Osteocyte (in vitro differentiated cells): ENCODE data around the gene UBIAD1. TPM values are rescaled to one million over a fixed set of nuclear protein-coding genes. Genes with fewer than 3 reads are reported as not detected.

Experiments
- DNase-seq: peaks from one replicate; pipeline ENCODE4 v3.0.0; 2021; ENCODE audit warnings: mixed read lengths; ENCODE audit not compliant: unreplicated experiment; ENCODE audit errors: extremely low spot score
- H3K27ac Mint-ChIP-seq: one replicate; pipeline ENCODE4 v1.8.0; 2021; ENCODE audit warnings: mild to moderate bottlenecking, mixed read lengths; ENCODE audit not compliant: unreplicated experiment
- H3K27me3 Mint-ChIP-seq: one replicate; pipeline ENCODE4 v1.8.0; 2021; ENCODE audit warnings: mixed read lengths; ENCODE audit not compliant: unreplicated experiment
- H3K36me3 Mint-ChIP-seq: one replicate; pipeline ENCODE4 v1.8.0; 2021; ENCODE audit warnings: mixed read lengths; ENCODE audit not compliant: unreplicated experiment
- H3K4me1 Mint-ChIP-seq: one replicate; pipeline ENCODE4 v1.8.0; 2021; ENCODE audit warnings: mixed read lengths; ENCODE audit not compliant: unreplicated experiment
- H3K4me3 Mint-ChIP-seq: one replicate; pipeline ENCODE4 v1.8.0; 2021; ENCODE audit warnings: mild to moderate bottlenecking, moderate library complexity, mixed read lengths; ENCODE audit not compliant: unreplicated experiment
- H3K9me3 Mint-ChIP-seq: one replicate; pipeline ENCODE4 v1.8.0; 2021; ENCODE audit warnings: mixed read lengths; ENCODE audit not compliant: unreplicated experiment
- CTCF ChIP-seq: fragments of 200-600 bp; sonication (generic); IDR thresholded peaks from 2 replicates; pipeline ENCODE4 v1.5.0; 2021; ENCODE audit warnings: antibody characterized with exemption, mild to moderate bottlenecking, moderate library complexity
- total RNA-seq: library from RNA; stranded (reverse); gene quantifications from 2 replicates; pipeline ENCODE4 v1.2.1, GENCODE V29; 2021

The UBIAD1 gene
- total RNA-seq, 1 donor from 2014 or later, result 19.0 TPM

DNA sequence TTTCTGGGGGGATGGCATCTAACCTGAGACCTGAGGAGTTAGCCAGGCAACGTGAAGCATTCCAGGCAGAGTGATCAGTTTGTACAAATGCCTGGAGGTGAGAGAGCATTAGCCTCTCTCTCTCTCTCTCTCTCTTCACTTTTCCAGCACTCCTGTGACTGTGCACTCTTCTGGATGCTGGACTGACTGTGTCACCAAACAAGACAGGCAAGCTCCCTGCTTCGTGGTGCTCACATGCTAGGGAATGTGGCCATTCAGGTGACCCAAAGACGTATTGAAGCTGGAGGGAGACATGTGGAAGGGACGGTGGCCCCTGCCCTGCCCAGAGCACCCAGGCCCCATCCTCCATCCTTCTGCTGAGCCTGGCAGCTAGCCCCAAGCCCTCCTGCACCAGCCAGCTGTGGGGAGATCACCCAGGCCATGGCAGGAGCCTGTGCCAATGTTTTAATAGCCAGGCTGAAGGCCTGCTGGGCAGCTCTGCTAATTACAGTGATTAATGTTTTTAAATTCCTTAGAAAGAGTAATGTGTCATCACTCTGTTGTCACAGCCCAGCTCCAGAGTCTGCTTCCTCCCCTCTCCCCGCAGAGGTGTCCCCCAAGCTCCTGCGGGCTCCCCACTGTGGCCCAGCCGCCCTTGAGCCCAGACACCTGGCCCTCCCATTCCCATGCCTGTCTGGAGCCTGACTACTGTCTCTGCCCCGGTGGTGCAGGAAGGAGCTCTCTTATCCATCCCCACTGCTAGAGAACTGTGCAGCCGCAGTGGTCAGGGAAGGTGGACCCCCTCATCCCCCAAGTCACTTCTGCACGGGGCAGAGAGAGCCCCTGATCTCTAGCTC, 48.9 kb downstream of the UBIAD1 start:
- Mint-ChIP-seq H3K4me1 (peaks cover 2% of the 10 kb centered on the region), H3K27me3 (peaks cover 27% of the 10 kb centered on the region), H3K36me3 (no peaks in the 10 kb centered on the region), H3K4me3 (no peak overlapping the region), H3K27ac (no peak overlapping the region), H3K9me3 (no peaks in the 10 kb centered on the region)
- TF ChIP-seq CTCF, result no peak
- no peak for DNase-seq

DNA sequence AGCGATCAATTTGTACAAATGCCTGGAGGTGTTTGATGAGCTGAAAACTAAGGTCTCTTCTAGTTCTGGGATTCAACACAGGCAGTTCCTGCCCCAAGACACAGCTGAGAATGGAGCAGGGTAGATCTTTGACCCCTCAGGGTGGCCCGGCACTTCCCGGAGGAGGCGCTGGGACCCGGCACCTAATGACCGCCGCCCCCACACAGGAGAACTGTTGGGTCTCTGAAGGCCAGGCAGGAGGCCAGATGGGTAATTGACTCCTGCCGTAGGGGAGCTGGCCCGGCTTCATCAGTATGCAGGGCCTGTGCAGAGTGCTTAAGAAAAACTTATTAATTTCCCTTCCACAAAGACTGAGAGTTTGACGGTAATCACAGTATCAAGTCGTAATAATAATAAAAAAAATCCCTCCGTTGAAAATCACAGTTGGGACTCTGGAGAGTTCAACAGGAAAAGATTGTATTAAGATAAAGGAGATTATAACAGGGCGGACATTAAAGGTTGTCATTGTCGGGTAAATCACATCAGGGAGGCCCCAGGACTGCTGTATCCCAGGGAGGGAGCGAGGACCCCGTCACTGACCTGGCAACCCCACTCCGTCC, 51.7 kb downstream of the UBIAD1 start:
- H3K4me3 Mint-ChIP-seq, result no peak overlapping the region
- H3K36me3 Mint-ChIP-seq, result no peaks in the 10 kb centered on the region
- no peaks in the 10 kb centered on the region for H3K9me3 Mint-ChIP-seq
- H3K4me1 Mint-ChIP-seq, result no peaks in the 10 kb centered on the region
- no peak for TF ChIP-seq CTCF
- no peak overlapping the region for H3K27ac Mint-ChIP-seq
- H3K27me3 Mint-ChIP-seq, result peaks cover 26% of the 10 kb centered on the region
- no peak for DNase-seq

DNA sequence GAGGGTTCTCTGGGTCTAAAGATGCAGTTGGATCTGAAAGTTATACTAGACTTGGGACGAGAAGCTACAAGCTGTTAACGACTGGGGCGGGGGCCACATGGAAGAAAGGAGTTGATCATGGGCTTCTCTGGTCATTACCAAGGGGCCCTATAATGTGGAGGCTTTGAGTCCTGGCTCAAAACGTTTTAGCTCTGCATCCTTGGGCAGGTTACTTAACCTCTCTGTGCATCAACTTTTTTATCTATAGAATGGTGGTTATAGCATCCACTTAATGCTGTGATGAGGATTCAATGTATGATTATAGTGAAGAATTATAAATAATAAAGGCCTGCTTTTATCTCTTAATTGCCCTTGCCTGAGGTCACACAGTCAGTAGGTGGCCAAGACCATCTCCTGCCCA, 53.1 kb downstream of the UBIAD1 start:
- Mint-ChIP-seq H3K4me1 (no peaks in the 10 kb centered on the region), H3K4me3 (no peak overlapping the region), H3K27me3 (peaks cover 28% of the 10 kb centered on the region), H3K27ac (no peak overlapping the region), H3K9me3 (no peaks in the 10 kb centered on the region), H3K36me3 (no peaks in the 10 kb centered on the region)
- DNase-seq, result no peak
- TF ChIP-seq CTCF, result no peak

DNA sequence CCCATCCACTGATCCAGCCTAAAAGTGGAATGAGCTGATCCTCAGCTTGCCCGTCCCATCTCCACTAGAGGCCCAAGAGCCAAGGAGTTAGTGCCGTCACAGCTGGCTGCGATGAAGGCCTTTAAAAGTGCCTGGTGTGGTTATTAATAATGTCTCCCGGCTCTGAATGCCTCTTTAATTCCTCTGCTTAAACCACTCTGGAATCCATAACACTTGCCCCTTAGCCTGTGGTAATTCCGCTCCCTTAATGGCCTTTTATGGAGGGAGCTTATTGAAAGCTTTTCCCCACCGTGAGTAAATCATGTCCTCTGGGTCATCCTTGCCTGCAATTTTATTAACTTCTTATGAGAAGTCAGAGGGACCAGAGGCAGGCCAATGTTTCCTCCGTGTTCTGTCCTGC, 55.4 kb downstream of the UBIAD1 start:
- no peak for TF ChIP-seq CTCF
- no peak overlapping the region for H3K4me3 Mint-ChIP-seq
- H3K27me3 Mint-ChIP-seq, result peaks cover 31% of the 10 kb centered on the region
- H3K9me3 Mint-ChIP-seq, result no peaks in the 10 kb centered on the region
- DNase-seq, result no peak
- no peaks in the 10 kb centered on the region for H3K36me3 Mint-ChIP-seq
- H3K27ac Mint-ChIP-seq, result no peak overlapping the region
- no peaks in the 10 kb centered on the region for H3K4me1 Mint-ChIP-seq

GRCh38 chr1:11330411-11330810, 57.4 kb downstream of the UBIAD1 start:
- Mint-ChIP-seq H3K27me3 (peaks cover 17% of the 10 kb centered on the region), H3K27ac (no peak overlapping the region), H3K36me3 (no peaks in the 10 kb centered on the region), H3K4me1 (no peaks in the 10 kb centered on the region), H3K4me3 (no peak overlapping the region), H3K9me3 (no peaks in the 10 kb centered on the region)
- DNase-seq, result no peak
- no peak for TF ChIP-seq CTCF
